SK-N-SH treated with all-trans-retinoic acid at 6 μM for 48 hours (cell line): ENCODE data around the gene SAXO1.

Source experiments
- ATAC-seq: fragments of 200-7000 bp; cut with Tn5 transposase; 3 replicates; pipeline ENCODE4 v1.9.1; 2020; ENCODE audit warnings: mild to moderate bottlenecking, moderate library complexity
- ARNTL ChIP-seq: fragments of 450-650 bp; formaldehyde crosslinking; IDR thresholded peaks from 2 replicates; pipeline ENCODE4 v1.5.0; 2020; ENCODE audit warnings: low read depth, mild to moderate bottlenecking, moderate library complexity, borderline replicate concordance
- CREB5 ChIP-seq: fragments of 250-450 bp; sonication (Bioruptor Pico); IDR thresholded peaks from 2 replicates; pipeline ENCODE4 v1.5.1; 2020; ENCODE audit warnings: low read depth, mild to moderate bottlenecking, moderate library complexity
- CSDC2 ChIP-seq: fragments of 250-450 bp; sonication (Bioruptor Pico); IDR thresholded peaks from 2 replicates; pipeline ENCODE4 v1.5.0; 2020; ENCODE audit warnings: mild to moderate bottlenecking, moderate library complexity
- CSRNP3 ChIP-seq: fragments of 250-450 bp; sonication (Bioruptor Pico); IDR thresholded peaks from 2 replicates; pipeline ENCODE4 v1.5.1; 2021; ENCODE audit warnings: mild to moderate bottlenecking, moderate library complexity
- ESRRG ChIP-seq: fragments of 250-450 bp; sonication (Bioruptor Pico); IDR thresholded peaks from 2 replicates; pipeline ENCODE4 v1.6.1; 2021; ENCODE audit warnings: mild to moderate bottlenecking
- GLIS3 ChIP-seq: fragments of 250-450 bp; sonication (Bioruptor Pico); IDR thresholded peaks from 2 replicates; pipeline ENCODE4 v1.5.0; 2020; ENCODE audit warnings: mild to moderate bottlenecking, moderate library complexity
- ISL1 ChIP-seq: fragments of 250-450 bp; sonication (Bioruptor Pico); IDR thresholded peaks from 2 replicates; pipeline ENCODE4 v2.1.2; 2022; ENCODE audit warnings: mild to moderate bottlenecking, moderate library complexity
- OSR1 ChIP-seq: fragments of 250-450 bp; sonication (Bioruptor Pico); IDR thresholded peaks from 2 replicates; pipeline ENCODE4 v1.8.0; 2022; ENCODE audit warnings: moderate library complexity, mild to moderate bottlenecking, inconsistent platforms
- PATZ1 ChIP-seq: fragments of 250-450 bp; sonication (Bioruptor Pico); IDR thresholded peaks from 2 replicates; pipeline ENCODE4 v1.8.0; 2020; ENCODE audit warnings: mild to moderate bottlenecking, moderate library complexity, borderline replicate concordance
- RARB ChIP-seq: fragments of 250-450 bp; sonication (Bioruptor Pico); IDR thresholded peaks from 2 replicates; pipeline ENCODE4 v1.8.0; 2021; ENCODE audit warnings: mild to moderate bottlenecking, moderate library complexity
- SNAI2 ChIP-seq: fragments of 250-450 bp; sonication (Bioruptor Pico); IDR thresholded peaks from 2 replicates; pipeline ENCODE4 v1.5.0; 2020; ENCODE audit warnings: mild to moderate bottlenecking, moderate library complexity
- TCF4 ChIP-seq: fragments of 250-450 bp; sonication (Bioruptor Pico); IDR thresholded peaks from 2 replicates; pipeline ENCODE4 v1.8.0; 2021; ENCODE audit warnings: mild to moderate bottlenecking, moderate library complexity, borderline replicate concordance
- TOX ChIP-seq: fragments of 250-450 bp; sonication (Bioruptor Pico); IDR thresholded peaks from 2 replicates; pipeline ENCODE4 v1.8.0; 2021; ENCODE audit warnings: mild to moderate bottlenecking, moderate library complexity, borderline replicate concordance
- TSHZ2 ChIP-seq: fragments of 250-450 bp; sonication (Bioruptor Pico); IDR thresholded peaks from 2 replicates; pipeline ENCODE4 v1.5.0; 2020; ENCODE audit warnings: mild to moderate bottlenecking, moderate library complexity
- ZC3H10 ChIP-seq: fragments of 250-450 bp; sonication (Bioruptor Pico); IDR thresholded peaks from 2 replicates; pipeline ENCODE4 v1.5.1; 2021; ENCODE audit warnings: mild to moderate bottlenecking, moderate library complexity
- ZFP3 ChIP-seq: fragments of 250-450 bp; sonication (Bioruptor Pico); IDR thresholded peaks from 2 replicates; pipeline ENCODE4 v1.5.0; 2020; ENCODE audit warnings: mild to moderate bottlenecking, moderate library complexity
- ZFP30 ChIP-seq: fragments of 450-650 bp; formaldehyde crosslinking; IDR thresholded peaks from 2 replicates; pipeline ENCODE4 v1.5.0; 2022; ENCODE audit warnings: mild to moderate bottlenecking, moderate library complexity
- ZNF8 ChIP-seq: fragments of 450-650 bp; formaldehyde crosslinking; IDR thresholded peaks from 2 replicates; pipeline ENCODE4 v1.5.0; 2020; ENCODE audit warnings: mild to moderate bottlenecking, moderate library complexity

SAXO1 gene

GRCh38 chr9:18887546-18887945 lies 145.5 kb downstream of the SAXO1 start:
- ATAC-seq, result no peak
- no peak for TF ChIP-seq ZFP3 (CRISPR knock-in tag)
- no peak for TF ChIP-seq CREB5
- no peak for TF ChIP-seq RARB (CRISPR knock-in tag)
- no peak for TF ChIP-seq ZNF8 (CRISPR knock-in tag)
- no peak for TF ChIP-seq ISL1 (CRISPR knock-in tag)
- TF ChIP-seq ESRRG, result no peak
- no peak for TF ChIP-seq CSDC2 (CRISPR knock-in tag)

- no peak for ATAC-seq
- TF ChIP-seq CREB5 (no peak), PATZ1 (CRISPR knock-in tag) (no peak), CSDC2 (CRISPR knock-in tag) (no peak), ARNTL (CRISPR knock-in tag) (no peak), GLIS3 (CRISPR knock-in tag) (no peak), ZC3H10 (CRISPR knock-in tag) (no peak), TSHZ2 (CRISPR knock-in tag) (no peak), OSR1 (no peak), TCF4 (CRISPR knock-in tag) (no peak), ZNF8 (CRISPR knock-in tag) (no peak), ISL1 (CRISPR knock-in tag) (no peak), ZFP30 (CRISPR knock-in tag) (no peak)
- TF ChIP-seq, all 23 proteins: peak for 0
These were observed 151.3 kb downstream of the SAXO1 start for GRCh38 chr9:18881758-18882157.

- no peak for ATAC-seq
- TF ChIP-seq TOX (CRISPR knock-in tag) (no peak), ZC3H10 (CRISPR knock-in tag) (no peak), SNAI2 (CRISPR knock-in tag) (no peak), OSR1 (no peak), ARNTL (CRISPR knock-in tag) (no peak), RARB (CRISPR knock-in tag) (no peak), ZNF8 (CRISPR knock-in tag) (no peak), CSRNP3 (no peak), CSDC2 (CRISPR knock-in tag) (no peak)
These were observed 155.0 kb downstream of the SAXO1 start for GRCh38 chr9:18877984-18878383.
